ENCODE data around the gene STT3A. TPM values are rescaled to one million over a fixed set of nuclear protein-coding genes. Genes with fewer than 3 reads are reported as not detected.

Gene STT3A
- polyA plus RNA-seq, 1 donor from 2014 or later = 54.3 TPM

DNA sequence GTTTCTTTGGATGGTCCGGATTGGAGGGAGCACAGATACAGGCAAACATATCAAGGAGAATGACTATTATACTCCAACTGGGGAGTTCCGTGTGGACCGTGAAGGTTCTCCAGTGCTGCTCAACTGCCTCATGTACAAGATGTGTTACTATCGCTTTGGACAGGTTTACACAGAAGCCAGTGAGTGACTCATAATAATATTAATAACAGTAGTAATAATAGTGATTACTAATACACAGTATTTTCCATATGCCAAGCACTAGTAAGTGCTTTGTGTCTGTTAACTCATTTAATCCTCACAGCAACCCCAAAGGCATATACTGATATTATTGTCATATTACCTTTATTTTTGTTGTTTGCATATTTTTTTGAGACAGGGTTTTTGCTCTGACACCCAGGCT is 25.7 kb downstream of the STT3A start:
- no peak for TF ChIP-seq EZH2 (IDR thresholded peaks at IDR 0.05; ENCODE audit: borderline replicate concordance, insufficient read depth, low read length, poor library complexity, severe bottlenecking)
- no peak for TF ChIP-seq TAF1 (IDR thresholded peaks at IDR 0.05; ENCODE audit: low read depth)
- TF ChIP-seq, protein P1, sequence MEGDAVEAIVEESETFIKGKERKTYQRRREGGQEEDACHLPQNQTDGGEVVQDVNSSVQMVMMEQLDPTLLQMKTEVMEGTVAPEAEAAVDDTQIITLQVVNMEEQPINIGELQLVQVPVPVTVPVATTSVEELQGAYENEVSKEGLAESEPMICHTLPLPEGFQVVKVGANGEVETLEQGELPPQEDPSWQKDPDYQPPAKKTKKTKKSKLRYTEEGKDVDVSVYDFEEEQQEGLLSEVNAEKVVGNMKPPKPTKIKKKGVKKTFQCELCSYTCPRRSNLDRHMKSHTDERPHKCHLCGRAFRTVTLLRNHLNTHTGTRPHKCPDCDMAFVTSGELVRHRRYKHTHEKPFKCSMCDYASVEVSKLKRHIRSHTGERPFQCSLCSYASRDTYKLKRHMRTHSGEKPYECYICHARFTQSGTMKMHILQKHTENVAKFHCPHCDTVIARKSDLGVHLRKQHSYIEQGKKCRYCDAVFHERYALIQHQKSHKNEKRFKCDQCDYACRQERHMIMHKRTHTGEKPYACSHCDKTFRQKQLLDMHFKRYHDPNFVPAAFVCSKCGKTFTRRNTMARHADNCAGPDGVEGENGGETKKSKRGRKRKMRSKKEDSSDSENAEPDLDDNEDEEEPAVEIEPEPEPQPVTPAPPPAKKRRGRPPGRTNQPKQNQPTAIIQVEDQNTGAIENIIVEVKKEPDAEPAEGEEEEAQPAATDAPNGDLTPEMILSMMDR (IDR thresholded peaks at IDR 0.05; ENCODE audit: poor library complexity, severe bottlenecking) = no peak
- TF ChIP-seq MXI1 (conservative IDR thresholded peaks at IDR 0.05; ENCODE audit: poor library complexity, severe bottlenecking) = no peak
- no peak for TF ChIP-seq EP300 (conservative IDR thresholded peaks at IDR 0.05; ENCODE audit: poor library complexity, severe bottlenecking)
- TF ChIP-seq POLR2AphosphoS5 (IDR thresholded peaks at IDR 0.05) = no peak
- TF ChIP-seq RAD21 (conservative IDR thresholded peaks at IDR 0.05) = no peak
- no peak for TF ChIP-seq SMC3 (conservative IDR thresholded peaks at IDR 0.05; ENCODE audit: poor library complexity)
- Histone ChIP-seq H3K27ac (ENCODE audit: low read length) (no peak overlapping the region), H2AFZ (ENCODE audit: low read depth, low read length) (no peak overlapping the region), H4K20me1 (ENCODE audit: insufficient read depth) (no peaks in the 10 kb centered on the region), H3K9me3 (ENCODE audit: low read length) (no peaks in the 10 kb centered on the region), H3K4me2 (ENCODE audit: low read length) (no peak overlapping the region), H3K9me2 (ENCODE audit: insufficient read depth, low read length) (no peaks in the 10 kb centered on the region), H3K4me3 (ENCODE audit: low read length) (no peak overlapping the region), H3K27me3 (ENCODE audit: insufficient read depth, low read depth, low read length) (no peaks in the 10 kb centered on the region), H3K9ac (ENCODE audit: low read length) (no peak overlapping the region), H3F3A (ENCODE audit: insufficient read depth, low read length, poor library complexity, severe bottlenecking) (no peaks in the 10 kb centered on the region), H3K36me3 (ENCODE audit: insufficient read depth, low read length) (peaks cover 8% of the 10 kb centered on the region), H3K79me2 (replicated peaks; ENCODE audit: insufficient read depth, low read length) (no peaks in the 10 kb centered on the region)

DNA sequence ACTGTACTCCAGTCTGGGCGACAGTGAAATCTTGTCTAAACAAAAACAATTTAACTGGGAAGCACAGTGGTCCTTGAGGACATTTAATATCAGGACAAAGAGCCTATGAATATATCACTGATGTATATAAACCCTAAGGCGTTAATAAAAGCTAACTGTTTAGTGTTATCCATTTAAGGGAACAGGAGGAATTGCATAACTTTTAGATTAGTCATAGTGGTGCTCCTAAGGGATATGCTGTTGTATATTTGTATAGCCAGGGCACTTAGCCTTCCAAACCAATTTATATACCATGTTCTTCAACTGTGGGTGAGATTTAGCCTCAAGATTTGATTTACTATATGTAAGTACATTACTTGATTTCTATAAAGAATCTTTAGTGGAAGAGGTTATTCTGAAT is 29.3 kb downstream of the STT3A start:
- H2AFZ ChIP-seq (ENCODE audit: low read depth, low read length) = no peak overlapping the region
- H3K4me2 ChIP-seq (ENCODE audit: low read length) = no peak overlapping the region
- H3F3A ChIP-seq (ENCODE audit: insufficient read depth, low read length, poor library complexity, severe bottlenecking) = peaks cover 10% of the 10 kb centered on the region

More for the DNA sequence above, 29.3 kb downstream of the STT3A start:
- peaks cover 8% of the 10 kb centered on the region for H3K36me3 ChIP-seq (ENCODE audit: insufficient read depth, low read length)
- H4K20me1 ChIP-seq (ENCODE audit: insufficient read depth) = no peaks in the 10 kb centered on the region
- no peaks in the 10 kb centered on the region for H3K27me3 ChIP-seq (ENCODE audit: insufficient read depth, low read depth, low read length)
- no peaks in the 10 kb centered on the region for H3K9me3 ChIP-seq (ENCODE audit: low read length)
- no peak overlapping the region for H3K27ac ChIP-seq (ENCODE audit: low read length)
- no peaks in the 10 kb centered on the region for H3K9me2 ChIP-seq (ENCODE audit: insufficient read depth, low read length)
- no peak overlapping the region for H3K9ac ChIP-seq (ENCODE audit: low read length)
- H3K4me3 ChIP-seq (ENCODE audit: low read length) = no peak overlapping the region
- no peak for TF ChIP-seq RAD21 (conservative IDR thresholded peaks at IDR 0.05)
- TF ChIP-seq, protein P1 (IDR thresholded peaks at IDR 0.05; ENCODE audit: poor library complexity, severe bottlenecking) = no peak
- no peak for TF ChIP-seq SMC3 (conservative IDR thresholded peaks at IDR 0.05; ENCODE audit: poor library complexity)
- TF ChIP-seq, protein P2, sequence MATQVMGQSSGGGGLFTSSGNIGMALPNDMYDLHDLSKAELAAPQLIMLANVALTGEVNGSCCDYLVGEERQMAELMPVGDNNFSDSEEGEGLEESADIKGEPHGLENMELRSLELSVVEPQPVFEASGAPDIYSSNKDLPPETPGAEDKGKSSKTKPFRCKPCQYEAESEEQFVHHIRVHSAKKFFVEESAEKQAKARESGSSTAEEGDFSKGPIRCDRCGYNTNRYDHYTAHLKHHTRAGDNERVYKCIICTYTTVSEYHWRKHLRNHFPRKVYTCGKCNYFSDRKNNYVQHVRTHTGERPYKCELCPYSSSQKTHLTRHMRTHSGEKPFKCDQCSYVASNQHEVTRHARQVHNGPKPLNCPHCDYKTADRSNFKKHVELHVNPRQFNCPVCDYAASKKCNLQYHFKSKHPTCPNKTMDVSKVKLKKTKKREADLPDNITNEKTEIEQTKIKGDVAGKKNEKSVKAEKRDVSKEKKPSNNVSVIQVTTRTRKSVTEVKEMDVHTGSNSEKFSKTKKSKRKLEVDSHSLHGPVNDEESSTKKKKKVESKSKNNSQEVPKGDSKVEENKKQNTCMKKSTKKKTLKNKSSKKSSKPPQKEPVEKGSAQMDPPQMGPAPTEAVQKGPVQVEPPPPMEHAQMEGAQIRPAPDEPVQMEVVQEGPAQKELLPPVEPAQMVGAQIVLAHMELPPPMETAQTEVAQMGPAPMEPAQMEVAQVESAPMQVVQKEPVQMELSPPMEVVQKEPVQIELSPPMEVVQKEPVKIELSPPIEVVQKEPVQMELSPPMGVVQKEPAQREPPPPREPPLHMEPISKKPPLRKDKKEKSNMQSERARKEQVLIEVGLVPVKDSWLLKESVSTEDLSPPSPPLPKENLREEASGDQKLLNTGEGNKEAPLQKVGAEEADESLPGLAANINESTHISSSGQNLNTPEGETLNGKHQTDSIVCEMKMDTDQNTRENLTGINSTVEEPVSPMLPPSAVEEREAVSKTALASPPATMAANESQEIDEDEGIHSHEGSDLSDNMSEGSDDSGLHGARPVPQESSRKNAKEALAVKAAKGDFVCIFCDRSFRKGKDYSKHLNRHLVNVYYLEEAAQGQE (IDR thresholded peaks at IDR 0.05; ENCODE audit: borderline replicate concordance) = no peak
- TF ChIP-seq TAF1 (IDR thresholded peaks at IDR 0.05; ENCODE audit: low read depth) = no peak
- no peak for TF ChIP-seq POLR2AphosphoS5 (IDR thresholded peaks at IDR 0.05)
- TF ChIP-seq EP300 (conservative IDR thresholded peaks at IDR 0.05; ENCODE audit: poor library complexity, severe bottlenecking) = no peak
- peaks cover 3% of the 10 kb centered on the region for H3K79me2 ChIP-seq (replicated peaks; ENCODE audit: insufficient read depth, low read length)
